ENCODE results near the gene DPM2. TPM values are rescaled to one million over a fixed set of nuclear protein-coding genes. Genes with fewer than 3 reads are reported as not detected.

DPM2 gene
- total and polyA plus RNA-seq, 2 of the 4 experiments (the other 2 are of a cell fraction), result 10.8 to 60.6 TPM

DNA sequence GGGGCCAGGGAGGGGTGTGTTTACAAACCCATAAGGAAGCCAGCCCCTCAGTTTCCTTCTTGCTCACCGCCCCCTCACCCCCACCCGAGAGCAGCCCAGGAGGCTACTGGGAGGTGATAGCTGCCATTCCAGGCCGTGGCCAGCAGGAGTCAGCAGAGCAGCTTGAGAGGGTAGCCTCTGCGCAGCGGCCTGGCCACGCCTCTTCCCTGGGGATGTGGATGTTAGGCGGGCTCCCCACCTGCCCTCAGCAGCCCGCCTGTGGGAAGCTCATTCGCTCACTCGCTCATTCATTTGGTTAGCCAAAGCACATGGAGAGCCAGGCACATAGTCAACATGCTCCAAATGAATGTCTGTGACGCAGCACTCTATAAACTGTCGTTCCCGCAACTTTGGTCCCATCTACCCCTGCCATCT is 6.1 kb upstream of the DPM2 start:
- H2BK5ac ChIP-seq (ENCODE audit: low read depth, low read length, poor library complexity, severe bottlenecking), result no peak overlapping the region
- H3K4me1 ChIP-seq (ENCODE audit: control insufficient read depth, insufficient read depth, low read length), result peaks cover 5% of the 10 kb centered on the region; the same call in 1 of the 2 replicates
- no peak overlapping the region for H3K14ac ChIP-seq (replicated peaks; ENCODE audit: low read depth, low read length)
- no peaks in the 10 kb centered on the region for H3K27me3 ChIP-seq (ENCODE audit: control insufficient read depth, insufficient read depth, low read length)
- H2AK9ac ChIP-seq (replicated peaks; ENCODE audit: low read depth, low read length, poor library complexity), result peak overlapping the region; percentile 43
- H3K4me3 ChIP-seq (ENCODE audit: insufficient read depth, low read depth, low read length), result no peak overlapping the region
- WGBS, 2 experiments (ENCODE audit: extremely low coverage in 2 of 2, insufficient read length in 1 of 2), result 83% methylated on average over 2 of the region's 13 CpGs; no CpG with 5 or more reads in 1 of the 2 experiments
- peaks cover 0 to 11% of the 10 kb centered on the region in 2 experiments; a peak in 1 of 4 replicates for H3K79me1 ChIP-seq (ENCODE audit: low read depth in 1 of 2, low read length in 2 of 2)
- H3K56ac ChIP-seq (ENCODE audit: extremely low read depth, insufficient read depth, low read length), result no peak overlapping the region
- H3K18ac ChIP-seq (ENCODE audit: low read depth, low read length), result no peak overlapping the region
- ChIA-PET POLR2A (ENCODE audit: unreplicated experiment) (no interaction called here), CTCF (interaction anchor here (0.7 to 2.8 kb wide), 10 partner anchors 10 to 174 kb away, joined by 3 to 15 read pairs (median 4); no protein-coding TSS in a partner anchor)
- no peaks in the 10 kb centered on the region; the same call in 1 of the 2 replicates for H3K9me1 ChIP-seq (ENCODE audit: insufficient read depth, low read length)
- H2BK15ac ChIP-seq (ENCODE audit: low read depth, low read length), result no peak overlapping the region
- no peak overlapping the region for H3K23ac ChIP-seq (ENCODE audit: low read depth, low read length)
- H3K9ac ChIP-seq (ENCODE audit: low read depth, low read length), result no peak overlapping the region
- peaks cover 12% of the 10 kb centered on the region for H4K20me1 ChIP-seq (ENCODE audit: insufficient read depth, low read length)
- no peak overlapping the region for H3K4ac ChIP-seq (ENCODE audit: low read depth, low read length)
- peak overlapping the region; percentile 54 for H2AFZ ChIP-seq (replicated peaks; ENCODE audit: low read length, poor library complexity)
- no peak overlapping the region for H4K91ac ChIP-seq (ENCODE audit: insufficient read depth, low read depth, low read length)
- H2BK20ac ChIP-seq (ENCODE audit: low read depth, low read length), result no peak overlapping the region
- intact Hi-C loops (cut with micrococcal nuclease) (loop anchor here (1.0 to 5.0 kb wide), 4 partner anchors 137 to 174 kb away; no protein-coding TSS in a partner anchor), dilution Hi-C loops (cut with HindIII; ENCODE audit: low sequenced_read_pairs, unreplicated experiment) (no loop called here), in situ Hi-C loops (cut with MboI; ENCODE audit: low sequenced_read_pairs) (no loop called here)
- H3K27ac ChIP-seq (ENCODE audit: insufficient read depth, low read length), result no peak overlapping the region
- no peak overlapping the region for H2BK120ac ChIP-seq (ENCODE audit: low read depth, low read length)
- peak; percentile 95 for ATAC-seq (ENCODE audit: low read depth)
- no peaks in the 10 kb centered on the region for H3K9me3 ChIP-seq (ENCODE audit: control insufficient read depth, insufficient read depth, low read length)
- BruUV-seq (replicated peaks), result no TSS peak
- peak; percentile 73 for DNase-seq
- TF ChIP-seq SMC3 (IDR thresholded peaks at IDR 0.05; ENCODE audit: low read depth, low read length) (peak; percentile 96), MAFK (IDR thresholded peaks at IDR 0.05; ENCODE audit: low read depth, low read length) (no peak), MAZ (IDR thresholded peaks at IDR 0.05; ENCODE audit: borderline replicate concordance, low read depth, low read length) (peak; percentile 63; the same call in 1 of the 2 replicates), RAD21 (IDR thresholded peaks at IDR 0.05; ENCODE audit: low read length) (peak; percentile 95), CEBPB (IDR thresholded peaks at IDR 0.05; ENCODE audit: low read depth, low read length) (no peak), POLR2A (IDR thresholded peaks at IDR 0.05; ENCODE audit: low read depth, low read length) (peak; percentile 55; the same call in 1 of the 2 replicates), BHLHE40 (IDR thresholded peaks at IDR 0.05; ENCODE audit: low read depth, low read length) (no peak), MXI1 (IDR thresholded peaks at IDR 0.05; ENCODE audit: borderline replicate concordance, low read depth, low read length) (peak; percentile 33; the same call in 1 of the 2 replicates), FOS (IDR thresholded peaks at IDR 0.05; ENCODE audit: low read depth, low read length) (no peak)
- TF ChIP-seq, protein P1, sequence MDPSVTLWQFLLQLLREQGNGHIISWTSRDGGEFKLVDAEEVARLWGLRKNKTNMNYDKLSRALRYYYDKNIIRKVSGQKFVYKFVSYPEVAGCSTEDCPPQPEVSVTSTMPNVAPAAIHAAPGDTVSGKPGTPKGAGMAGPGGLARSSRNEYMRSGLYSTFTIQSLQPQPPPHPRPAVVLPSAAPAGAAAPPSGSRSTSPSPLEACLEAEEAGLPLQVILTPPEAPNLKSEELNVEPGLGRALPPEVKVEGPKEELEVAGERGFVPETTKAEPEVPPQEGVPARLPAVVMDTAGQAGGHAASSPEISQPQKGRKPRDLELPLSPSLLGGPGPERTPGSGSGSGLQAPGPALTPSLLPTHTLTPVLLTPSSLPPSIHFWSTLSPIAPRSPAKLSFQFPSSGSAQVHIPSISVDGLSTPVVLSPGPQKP (IDR thresholded peaks at IDR 0.05; ENCODE audit: borderline replicate concordance, low read depth, low read length), result no peak
- TF ChIP-seq, protein P2, sequence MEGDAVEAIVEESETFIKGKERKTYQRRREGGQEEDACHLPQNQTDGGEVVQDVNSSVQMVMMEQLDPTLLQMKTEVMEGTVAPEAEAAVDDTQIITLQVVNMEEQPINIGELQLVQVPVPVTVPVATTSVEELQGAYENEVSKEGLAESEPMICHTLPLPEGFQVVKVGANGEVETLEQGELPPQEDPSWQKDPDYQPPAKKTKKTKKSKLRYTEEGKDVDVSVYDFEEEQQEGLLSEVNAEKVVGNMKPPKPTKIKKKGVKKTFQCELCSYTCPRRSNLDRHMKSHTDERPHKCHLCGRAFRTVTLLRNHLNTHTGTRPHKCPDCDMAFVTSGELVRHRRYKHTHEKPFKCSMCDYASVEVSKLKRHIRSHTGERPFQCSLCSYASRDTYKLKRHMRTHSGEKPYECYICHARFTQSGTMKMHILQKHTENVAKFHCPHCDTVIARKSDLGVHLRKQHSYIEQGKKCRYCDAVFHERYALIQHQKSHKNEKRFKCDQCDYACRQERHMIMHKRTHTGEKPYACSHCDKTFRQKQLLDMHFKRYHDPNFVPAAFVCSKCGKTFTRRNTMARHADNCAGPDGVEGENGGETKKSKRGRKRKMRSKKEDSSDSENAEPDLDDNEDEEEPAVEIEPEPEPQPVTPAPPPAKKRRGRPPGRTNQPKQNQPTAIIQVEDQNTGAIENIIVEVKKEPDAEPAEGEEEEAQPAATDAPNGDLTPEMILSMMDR (conservative IDR thresholded peaks at IDR 0.05; ENCODE audit: low read depth, low read length), result peak; percentile 94
- TF ChIP-seq, protein P3, sequence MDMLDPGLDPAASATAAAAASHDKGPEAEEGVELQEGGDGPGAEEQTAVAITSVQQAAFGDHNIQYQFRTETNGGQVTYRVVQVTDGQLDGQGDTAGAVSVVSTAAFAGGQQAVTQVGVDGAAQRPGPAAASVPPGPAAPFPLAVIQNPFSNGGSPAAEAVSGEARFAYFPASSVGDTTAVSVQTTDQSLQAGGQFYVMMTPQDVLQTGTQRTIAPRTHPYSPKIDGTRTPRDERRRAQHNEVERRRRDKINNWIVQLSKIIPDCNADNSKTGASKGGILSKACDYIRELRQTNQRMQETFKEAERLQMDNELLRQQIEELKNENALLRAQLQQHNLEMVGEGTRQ (IDR thresholded peaks at IDR 0.05; ENCODE audit: low read depth, low read length), result no peak
- no peak overlapping the region for H3K4me2 ChIP-seq (ENCODE audit: low read depth, low read length)
- H4K8ac ChIP-seq (ENCODE audit: low read depth in 2 of 2, low read length in 2 of 2), result no peak overlapping the region
- no peak overlapping the region for H2AK5ac ChIP-seq (ENCODE audit: low read depth, low read length)
- peaks cover 34% of the 10 kb centered on the region for H3K36me3 ChIP-seq (ENCODE audit: control insufficient read depth, insufficient read depth, low read length)
- H4K5ac ChIP-seq (ENCODE audit: low read depth, low read length), result no peak overlapping the region

Data from IMR-90 (cell line).